HepG2 (cell line): ENCODE results near the gene CAMSAP1. TPM values are rescaled to one million over a fixed set of nuclear protein-coding genes. Genes with fewer than 3 reads are reported as not detected.

ENCODE experiments used
- ATAC-seq: fragments of 200-7000 bp; cut with Tn5 transposase; 3 replicates; pipeline ENCODE4 v1.9.1; 2020; ENCODE audit warnings: mild to moderate bottlenecking, moderate library complexity
- BruUV-seq: library from RNA; stranded (reverse); fragments of 400-500 nt; replicated peaks from 2 replicates; lab custom pipeline; 2021; lab: Mats Ljungman, UMichigan
- CTCF ChIA-PET: fragments of 300-600 bp; formaldehyde crosslinking; extraction: SDS; loops from one replicate; lab custom pipeline; 2021; ENCODE audit warnings: low total read pairs, inconsistent platforms, low intra/inter-chr PET ratio; lab: Yijun Ruan, JAX
- POLR2A ChIA-PET: fragments of 350-600 bp; sonication (Branson Sonifier 250); formaldehyde crosslinking; loops from one replicate; lab custom pipeline; 2020; ENCODE audit warnings: antibody characterized with exemption, inconsistent platforms; lab: Yijun Ruan, JAX
- DNase-seq: peaks from one replicate; pipeline ENCODE4 v3.0.0-alpha.2; 2015; ENCODE audit warnings: low spot score
- FAIRE-seq: peaks from 3 replicates; lab custom pipeline; 2011; peaks lifted over from hg19 to GRCh38; lab: Jason Lieb, UNC
- H2AFZ ChIP-seq: one replicate; pipeline ENCODE4 v1.6.1; 2011; ENCODE audit warnings: low read length, inconsistent platforms
- H3K27ac ChIP-seq: fragments of 300-600 bp; 3 replicates; pipeline ENCODE4 v1.8.0; 2011; ENCODE audit warnings: mixed run types, mild to moderate bottlenecking, mixed read lengths, low read length, inconsistent platforms; ENCODE audit not compliant: insufficient read depth; ENCODE audit errors: extremely low read length
- H3K27me3 ChIP-seq, 2 experiments: fragments of 200-600 bp in 1 of 2; 2 replicates in 1 of 2; 3 replicates in 1 of 2; pipeline versions ENCODE4 v1.6.0 to v1.8.0; 2011; ENCODE audit warnings: low read length in 2 of 2, mild to moderate bottlenecking in 2 of 2, moderate library complexity in 2 of 2, inconsistent platforms in 1 of 2; ENCODE audit not compliant: insufficient read depth in 2 of 2, control insufficient read depth in 1 of 2
- H3K36me3 ChIP-seq, 2 experiments: fragments of 200-600 bp in 1 of 2; replicated peaks in 1 of 2; 2 replicates in 1 of 2; 3 replicates in 1 of 2; pipeline versions ENCODE4 v1.5.1 to v1.8.0; 2011; ENCODE audit warnings: low read length in 2 of 2, inconsistent platforms in 1 of 2; ENCODE audit not compliant: insufficient read depth in 2 of 2, control insufficient read depth in 1 of 2
- H3K4me1 ChIP-seq: 2 replicates; pipeline ENCODE4 v1.5.1; 2012; ENCODE audit warnings: low read length, inconsistent platforms; ENCODE audit not compliant: insufficient read depth
- H3K4me2 ChIP-seq: 2 replicates; pipeline ENCODE4 v1.6.0; 2011; ENCODE audit warnings: low read depth, low read length, inconsistent platforms
- H3K4me3 ChIP-seq, 3 experiments: fragments of 200-600 bp in 1 of 3; sonication (generic), shearing (Covaris generic) in 1 of 3; replicated peaks in 1 of 3; 2 replicates each; pipeline ENCODE4 v1.5.1; 2011 to 2016; ENCODE audit warnings: low read length in 3 of 3, inconsistent platforms in 2 of 3, low read depth in 2 of 3, mild to moderate bottlenecking in 2 of 3, control low read depth in 1 of 3, mixed read lengths in 1 of 3; ENCODE audit not compliant: insufficient read depth in 1 of 3
- H3K79me2 ChIP-seq: one replicate; pipeline ENCODE4 v1.6.1; 2011; ENCODE audit warnings: low read length, inconsistent platforms; ENCODE audit not compliant: insufficient read depth
- H3K9ac ChIP-seq: 2 replicates; pipeline ENCODE4 v1.6.0; 2011; ENCODE audit warnings: mild to moderate bottlenecking, low read depth, low read length, inconsistent platforms; ENCODE audit not compliant: insufficient read depth
- H3K9me3 ChIP-seq: 2 replicates; pipeline ENCODE4 v1.5.1; 2012; ENCODE audit warnings: mild to moderate bottlenecking, low read length
- H4K20me1 ChIP-seq: 2 replicates; pipeline ENCODE4 v1.6.0; 2011; ENCODE audit warnings: inconsistent platforms, mild to moderate bottlenecking, low read length, moderate library complexity; ENCODE audit not compliant: insufficient read depth
- FOSL1 ChIP-seq: sonication (generic); formaldehyde crosslinking; IDR thresholded peaks from 2 replicates; pipeline ENCODE4 v1.9.0; 2021; ENCODE audit warnings: missing genetic modification reagents, borderline replicate concordance
- RORA ChIP-seq: sonication (generic); formaldehyde crosslinking; IDR thresholded peaks from 2 replicates; pipeline ENCODE4 v1.5.0; 2020; ENCODE audit warnings: mild to moderate bottlenecking, missing genetic modification reagents, moderate library complexity
- ZNF790 ChIP-seq: sonication (generic); formaldehyde crosslinking; IDR thresholded peaks from 2 replicates; pipeline ENCODE4 v1.8.0; 2022; ENCODE audit warnings: missing genetic modification reagents, mild to moderate bottlenecking, borderline replicate concordance
- WGBS: methylation state at CpG from one replicate; pipeline ENCODE4 v1.1.6; 2017; ENCODE audit warnings: low lambda C conversion rate; 5-methylcytosine and 5-hydroxymethylcytosine counted together
- in situ Hi-C: cut with HindIII; loops from 2 replicates; pipeline ENCODE4 v1.10.0; 2017; ENCODE audit warnings: low pct_unique_long_range_greater_than_20kb; ENCODE audit not compliant: extremely low pct_ligation_motif_present
- intact Hi-C: fragments of 100-400 bp; cut with micrococcal nuclease; formaldehyde crosslinking; loops from one replicate; pipeline ENCODE4 v1.10.0; 2022; ENCODE audit not compliant: unreplicated experiment
- polyA plus RNA-seq, 8 experiments: library from polyadenylated mRNA; depleted of rRNA in 3 of 8; stranded (reverse) in 7 of 8; unstranded in 1 of 8; fragments of >200 nt; fragmentation: Illumina TruSeq in 4 of 8; extraction: Trizol in 4 of 8; gene quantifications; 2 replicates each; pipeline versions ENCODE4 v1.2.1 to v1.2.3, GENCODE V29; 2011 to 2016; ENCODE audit warnings: low read depth in 4 of 8, missing spikeins in 1 of 8, mixed read lengths in 1 of 8; ENCODE audit not compliant: insufficient read depth in 1 of 8
- total RNA-seq, 5 experiments: library from RNA; depleted of rRNA; stranded (reverse); fragments of >200 nt; fragmentation: Illumina TruSeq; extraction: Trizol; gene quantifications; 2 replicates each; pipeline ENCODE4 v1.2.3, GENCODE V29; 2016; ENCODE audit warnings: low read depth in 1 of 5
- TF ChIP-seq, protein P1 (sequence below): fragments of 450-650 bp; IDR thresholded peaks from 2 replicates; pipeline ENCODE4 v1.6.1; 2016
- TF ChIP-seq, protein P2 (sequence below): IDR thresholded peaks from 2 replicates; pipeline ENCODE4 v1.6.1; 2016
- TF ChIP-seq, protein P3 (sequence below): sonication (generic); formaldehyde crosslinking; IDR thresholded peaks from 2 replicates; pipeline ENCODE4 v1.8.0; 2022; ENCODE audit warnings: mild to moderate bottlenecking, missing genetic modification reagents, moderate library complexity
- TF ChIP-seq, protein P4 (sequence below): IDR thresholded peaks from 2 replicates; pipeline ENCODE4 v1.6.1; 2016; ENCODE audit warnings: missing compliant biosample characterization, missing genetic modification reagents, borderline replicate concordance
- TF ChIP-seq, protein P5 (sequence below): sonication (generic); formaldehyde crosslinking; IDR thresholded peaks from 2 replicates; pipeline ENCODE4 v1.5.0; 2020; ENCODE audit warnings: missing genetic modification reagents
- TF ChIP-seq, protein P6 (sequence below): sonication (generic); formaldehyde crosslinking; IDR thresholded peaks from 2 replicates; pipeline ENCODE4 v1.4.0; 2020; ENCODE audit warnings: missing genetic modification reagents

CAMSAP1 gene
- total and polyA plus RNA-seq, 2 of the 13 experiments (the other 11 are each of a cell fraction or from before 2014, with no cell fraction given), result 3.8 to 12.4 TPM

DNA sequence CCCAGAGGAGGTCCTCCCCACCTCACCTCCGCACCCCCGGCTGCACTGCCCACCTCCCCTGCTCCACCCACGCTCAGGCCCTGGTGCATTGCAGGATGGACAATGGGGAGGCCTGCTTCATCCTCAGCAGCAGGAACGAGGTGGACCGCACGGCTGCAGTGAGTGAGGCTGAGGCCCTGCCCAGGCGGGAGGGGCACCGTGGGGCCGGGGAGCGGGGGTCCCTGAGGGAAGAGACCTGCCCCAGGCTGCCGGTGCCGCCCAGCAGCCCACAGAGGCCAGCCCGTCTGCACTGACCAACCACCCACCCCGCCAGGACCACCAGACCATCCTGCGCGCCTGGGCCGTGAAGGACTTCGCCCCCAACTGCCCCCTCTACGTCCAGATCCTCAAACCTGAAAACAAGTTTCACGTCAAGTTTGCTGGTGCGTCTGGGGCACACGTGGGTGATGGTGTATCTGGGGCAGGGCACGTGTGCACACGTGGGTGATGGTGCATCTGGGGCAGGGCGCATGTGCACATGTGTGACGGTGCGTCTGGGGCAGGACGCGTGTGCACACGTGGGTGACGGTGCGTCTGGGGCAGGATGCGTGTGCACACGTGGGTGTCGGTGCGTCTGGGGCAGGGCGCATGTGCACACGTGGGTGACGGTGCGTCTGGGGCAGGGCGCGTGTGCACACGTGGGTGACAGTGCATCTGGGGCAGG lies 138.7 kb downstream of the CAMSAP1 start:
- ChIA-PET POLR2A (no interaction called here), CTCF (no interaction called here)
- FAIRE-seq, result no peak
- TF ChIP-seq RORA (CRISPR knock-in tag), result no peak
- TF ChIP-seq, protein P1, sequence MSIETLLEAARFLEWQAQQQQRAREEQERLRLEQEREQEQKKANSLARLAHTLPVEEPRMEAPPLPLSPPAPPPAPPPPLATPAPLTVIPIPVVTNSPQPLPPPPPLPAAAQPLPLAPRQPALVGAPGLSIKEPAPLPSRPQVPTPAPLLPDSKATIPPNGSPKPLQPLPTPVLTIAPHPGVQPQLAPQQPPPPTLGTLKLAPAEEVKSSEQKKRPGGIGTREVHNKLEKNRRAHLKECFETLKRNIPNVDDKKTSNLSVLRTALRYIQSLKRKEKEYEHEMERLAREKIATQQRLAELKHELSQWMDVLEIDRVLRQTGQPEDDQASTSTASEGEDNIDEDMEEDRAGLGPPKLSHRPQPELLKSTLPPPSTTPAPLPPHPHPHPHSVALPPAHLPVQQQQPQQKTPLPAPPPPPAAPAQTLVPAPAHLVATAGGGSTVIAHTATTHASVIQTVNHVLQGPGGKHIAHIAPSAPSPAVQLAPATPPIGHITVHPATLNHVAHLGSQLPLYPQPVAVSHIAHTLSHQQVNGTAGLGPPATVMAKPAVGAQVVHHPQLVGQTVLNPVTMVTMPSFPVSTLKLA, result peak; percentile 98
- Histone ChIP-seq H3K4me2 (no peak overlapping the region), H4K20me1 (no peaks in the 10 kb centered on the region), H3K36me3 (no peaks in the 10 kb centered on the region), H3K79me2 (no peaks in the 10 kb centered on the region), H2AFZ (no peak overlapping the region), H3K27ac (no peak overlapping the region), H3K4me1 (no peaks in the 10 kb centered on the region), H3K4me3 (no peak overlapping the region), H3K9ac (no peak overlapping the region), H3K9me3 (peaks cover 12% of the 10 kb centered on the region), H3K27me3 (peaks cover 5 to 27% of the 10 kb centered on the region in 2 experiments; a peak in 3 of 5 replicates)
- intact Hi-C loops (no loop called here), in situ Hi-C loops (no loop called here)
- DNase-seq, result no peak
- no TSS peak for BruUV-seq
- 36% methylated on average over 29 of the region's 43 CpGs for WGBS
- ATAC-seq, result no peak

DNA sequence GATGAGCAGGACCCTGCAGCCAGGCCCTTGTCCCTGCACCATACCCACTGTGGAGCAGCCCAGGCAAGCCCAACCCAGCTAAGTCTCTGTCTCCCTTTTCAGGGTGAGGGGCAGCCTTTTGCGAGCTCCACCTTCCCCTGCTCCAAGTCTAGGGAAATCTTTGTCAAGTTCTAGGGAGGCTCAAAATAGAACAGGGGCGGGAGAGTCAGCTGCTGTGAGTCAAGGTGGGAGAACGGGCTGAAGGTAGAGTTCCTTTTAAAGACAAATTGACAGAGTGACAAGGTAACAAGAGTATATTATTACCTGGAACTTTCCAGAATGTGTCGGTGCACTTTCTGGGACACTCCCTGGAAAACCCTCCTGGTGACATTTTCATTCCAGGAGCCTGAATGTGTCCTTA lies 140.6 kb downstream of the CAMSAP1 start:
- Histone ChIP-seq H3K36me3 (no peaks in the 10 kb centered on the region), H3K4me2 (no peak overlapping the region), H3K27ac (no peak overlapping the region), H3K27me3 (peaks cover 6 to 31% of the 10 kb centered on the region in 2 experiments; a peak in 3 of 5 replicates), H4K20me1 (no peaks in the 10 kb centered on the region), H3K79me2 (no peaks in the 10 kb centered on the region), H3K4me3 (no peak overlapping the region), H3K9me3 (peaks cover 12% of the 10 kb centered on the region), H3K9ac (no peak overlapping the region), H2AFZ (no peak overlapping the region), H3K4me1 (no peaks in the 10 kb centered on the region)
- CTCF ChIA-PET, result no interaction called here
- 38% methylated on average over 4 of the region's 4 CpGs for WGBS
- intact Hi-C loops, result no loop called here
- FAIRE-seq (no peak), DNase-seq (no peak), ATAC-seq (no peak)
- POLR2A ChIA-PET, result no interaction called here
- TF ChIP-seq, protein P2, sequence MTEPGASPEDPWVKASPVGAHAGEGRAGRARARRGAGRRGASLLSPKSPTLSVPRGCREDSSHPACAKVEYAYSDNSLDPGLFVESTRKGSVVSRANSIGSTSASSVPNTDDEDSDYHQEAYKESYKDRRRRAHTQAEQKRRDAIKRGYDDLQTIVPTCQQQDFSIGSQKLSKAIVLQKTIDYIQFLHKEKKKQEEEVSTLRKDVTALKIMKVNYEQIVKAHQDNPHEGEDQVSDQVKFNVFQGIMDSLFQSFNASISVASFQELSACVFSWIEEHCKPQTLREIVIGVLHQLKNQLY, result no peak
- TF ChIP-seq FOSL1 (no peak), ZNF790 (CRISPR knock-in tag) (no peak)
- TF ChIP-seq, protein P3, sequence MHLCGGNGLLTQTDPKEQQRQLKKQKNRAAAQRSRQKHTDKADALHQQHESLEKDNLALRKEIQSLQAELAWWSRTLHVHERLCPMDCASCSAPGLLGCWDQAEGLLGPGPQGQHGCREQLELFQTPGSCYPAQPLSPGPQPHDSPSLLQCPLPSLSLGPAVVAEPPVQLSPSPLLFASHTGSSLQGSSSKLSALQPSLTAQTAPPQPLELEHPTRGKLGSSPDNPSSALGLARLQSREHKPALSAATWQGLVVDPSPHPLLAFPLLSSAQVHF (CRISPR knock-in tag), result no peak
- TF ChIP-seq, protein P4, sequence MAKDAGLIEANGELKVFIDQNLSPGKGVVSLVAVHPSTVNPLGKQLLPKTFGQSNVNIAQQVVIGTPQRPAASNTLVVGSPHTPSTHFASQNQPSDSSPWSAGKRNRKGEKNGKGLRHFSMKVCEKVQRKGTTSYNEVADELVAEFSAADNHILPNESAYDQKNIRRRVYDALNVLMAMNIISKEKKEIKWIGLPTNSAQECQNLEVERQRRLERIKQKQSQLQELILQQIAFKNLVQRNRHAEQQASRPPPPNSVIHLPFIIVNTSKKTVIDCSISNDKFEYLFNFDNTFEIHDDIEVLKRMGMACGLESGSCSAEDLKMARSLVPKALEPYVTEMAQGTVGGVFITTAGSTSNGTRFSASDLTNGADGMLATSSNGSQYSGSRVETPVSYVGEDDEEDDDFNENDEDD (CRISPR knock-in tag), result no peak
- TF ChIP-seq, protein P5, sequence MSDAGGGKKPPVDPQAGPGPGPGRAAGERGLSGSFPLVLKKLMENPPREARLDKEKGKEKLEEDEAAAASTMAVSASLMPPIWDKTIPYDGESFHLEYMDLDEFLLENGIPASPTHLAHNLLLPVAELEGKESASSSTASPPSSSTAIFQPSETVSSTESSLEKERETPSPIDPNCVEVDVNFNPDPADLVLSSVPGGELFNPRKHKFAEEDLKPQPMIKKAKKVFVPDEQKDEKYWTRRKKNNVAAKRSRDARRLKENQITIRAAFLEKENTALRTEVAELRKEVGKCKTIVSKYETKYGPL (CRISPR knock-in tag), result no peak
- TF ChIP-seq, protein P6, sequence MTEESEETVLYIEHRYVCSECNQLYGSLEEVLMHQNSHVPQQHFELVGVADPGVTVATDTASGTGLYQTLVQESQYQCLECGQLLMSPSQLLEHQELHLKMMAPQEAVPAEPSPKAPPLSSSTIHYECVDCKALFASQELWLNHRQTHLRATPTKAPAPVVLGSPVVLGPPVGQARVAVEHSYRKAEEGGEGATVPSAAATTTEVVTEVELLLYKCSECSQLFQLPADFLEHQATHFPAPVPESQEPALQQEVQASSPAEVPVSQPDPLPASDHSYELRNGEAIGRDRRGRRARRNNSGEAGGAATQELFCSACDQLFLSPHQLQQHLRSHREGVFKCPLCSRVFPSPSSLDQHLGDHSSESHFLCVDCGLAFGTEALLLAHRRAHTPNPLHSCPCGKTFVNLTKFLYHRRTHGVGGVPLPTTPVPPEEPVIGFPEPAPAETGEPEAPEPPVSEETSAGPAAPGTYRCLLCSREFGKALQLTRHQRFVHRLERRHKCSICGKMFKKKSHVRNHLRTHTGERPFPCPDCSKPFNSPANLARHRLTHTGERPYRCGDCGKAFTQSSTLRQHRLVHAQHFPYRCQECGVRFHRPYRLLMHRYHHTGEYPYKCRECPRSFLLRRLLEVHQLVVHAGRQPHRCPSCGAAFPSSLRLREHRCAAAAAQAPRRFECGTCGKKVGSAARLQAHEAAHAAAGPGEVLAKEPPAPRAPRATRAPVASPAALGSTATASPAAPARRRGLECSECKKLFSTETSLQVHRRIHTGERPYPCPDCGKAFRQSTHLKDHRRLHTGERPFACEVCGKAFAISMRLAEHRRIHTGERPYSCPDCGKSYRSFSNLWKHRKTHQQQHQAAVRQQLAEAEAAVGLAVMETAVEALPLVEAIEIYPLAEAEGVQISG (CRISPR knock-in tag), result no peak
- in situ Hi-C loops, result no loop called here
- BruUV-seq, result no TSS peak
